HepG2 (cell line): ENCODE data around the gene ADCK2. TPM values are rescaled to one million over a fixed set of nuclear protein-coding genes. Genes with fewer than 3 reads are reported as not detected.
A peak's percentile ranks its signal among the peaks of the same experiment; 100 is the strongest.

Experiments used
- ATAC-seq: fragments of 200-7000 bp; cut with Tn5 transposase; 3 replicates; pipeline ENCODE4 v1.9.1; 2020; ENCODE audit warnings: mild to moderate bottlenecking, moderate library complexity
- BruUV-seq: library from RNA; stranded (reverse); fragments of 400-500 nt; replicated peaks from 2 replicates; lab custom pipeline; 2021; lab: Mats Ljungman, UMichigan
- CTCF ChIA-PET: fragments of 300-600 bp; formaldehyde crosslinking; extraction: SDS; loops from one replicate; lab custom pipeline; 2021; ENCODE audit warnings: low total read pairs, inconsistent platforms, low intra/inter-chr PET ratio; lab: Yijun Ruan, JAX
- POLR2A ChIA-PET: fragments of 350-600 bp; sonication (Branson Sonifier 250); formaldehyde crosslinking; loops from one replicate; lab custom pipeline; 2020; ENCODE audit warnings: antibody characterized with exemption, inconsistent platforms; lab: Yijun Ruan, JAX
- DNase-seq: peaks from one replicate; pipeline ENCODE4 v3.0.0-alpha.2; 2015; ENCODE audit warnings: low spot score
- FAIRE-seq: peaks from 3 replicates; lab custom pipeline; 2011; peaks lifted over from hg19 to GRCh38; lab: Jason Lieb, UNC
- H2AFZ ChIP-seq: one replicate; pipeline ENCODE4 v1.6.1; 2011; ENCODE audit warnings: low read length, inconsistent platforms
- H3K27ac ChIP-seq: fragments of 300-600 bp; 3 replicates; pipeline ENCODE4 v1.8.0; 2011; ENCODE audit warnings: mixed run types, mild to moderate bottlenecking, mixed read lengths, low read length, inconsistent platforms; ENCODE audit not compliant: insufficient read depth; ENCODE audit errors: extremely low read length
- H3K27me3 ChIP-seq, 2 experiments: fragments of 200-600 bp in 1 of 2; 2 replicates in 1 of 2; 3 replicates in 1 of 2; pipeline versions ENCODE4 v1.6.0 to v1.8.0; 2011; ENCODE audit warnings: low read length in 2 of 2, mild to moderate bottlenecking in 2 of 2, moderate library complexity in 2 of 2, inconsistent platforms in 1 of 2; ENCODE audit not compliant: insufficient read depth in 2 of 2, control insufficient read depth in 1 of 2
- H3K36me3 ChIP-seq, 2 experiments: fragments of 200-600 bp in 1 of 2; replicated peaks in 1 of 2; 2 replicates in 1 of 2; 3 replicates in 1 of 2; pipeline versions ENCODE4 v1.5.1 to v1.8.0; 2011; ENCODE audit warnings: low read length in 2 of 2, inconsistent platforms in 1 of 2; ENCODE audit not compliant: insufficient read depth in 2 of 2, control insufficient read depth in 1 of 2
- H3K4me1 ChIP-seq: 2 replicates; pipeline ENCODE4 v1.5.1; 2012; ENCODE audit warnings: low read length, inconsistent platforms; ENCODE audit not compliant: insufficient read depth
- H3K4me2 ChIP-seq: 2 replicates; pipeline ENCODE4 v1.6.0; 2011; ENCODE audit warnings: low read depth, low read length, inconsistent platforms
- H3K4me3 ChIP-seq, 3 experiments: fragments of 200-600 bp in 1 of 3; sonication (generic), shearing (Covaris generic) in 1 of 3; replicated peaks in 1 of 3; 2 replicates each; pipeline ENCODE4 v1.5.1; 2011 to 2016; ENCODE audit warnings: low read length in 3 of 3, inconsistent platforms in 2 of 3, low read depth in 2 of 3, mild to moderate bottlenecking in 2 of 3, control low read depth in 1 of 3, mixed read lengths in 1 of 3; ENCODE audit not compliant: insufficient read depth in 1 of 3
- H3K79me2 ChIP-seq: one replicate; pipeline ENCODE4 v1.6.1; 2011; ENCODE audit warnings: low read length, inconsistent platforms; ENCODE audit not compliant: insufficient read depth
- H3K9ac ChIP-seq: 2 replicates; pipeline ENCODE4 v1.6.0; 2011; ENCODE audit warnings: mild to moderate bottlenecking, low read depth, low read length, inconsistent platforms; ENCODE audit not compliant: insufficient read depth
- H3K9me3 ChIP-seq: 2 replicates; pipeline ENCODE4 v1.5.1; 2012; ENCODE audit warnings: mild to moderate bottlenecking, low read length
- H4K20me1 ChIP-seq: 2 replicates; pipeline ENCODE4 v1.6.0; 2011; ENCODE audit warnings: inconsistent platforms, mild to moderate bottlenecking, low read length, moderate library complexity; ENCODE audit not compliant: insufficient read depth
- NFKB2 ChIP-seq: sonication (generic); formaldehyde crosslinking; IDR thresholded peaks from 2 replicates; pipeline ENCODE4 v1.4.0; 2020; ENCODE audit warnings: missing genetic modification reagents, borderline replicate concordance
- NR3C1 ChIP-seq: sonication (generic); formaldehyde crosslinking; IDR thresholded peaks from 2 replicates; pipeline ENCODE4 v1.4.0; 2020; ENCODE audit warnings: missing genetic modification reagents
- ZNF607 ChIP-seq: sonication (generic); formaldehyde crosslinking; IDR thresholded peaks from 2 replicates; pipeline ENCODE4 v1.5.1; 2020; ENCODE audit warnings: missing genetic modification reagents, mild to moderate bottlenecking, borderline replicate concordance
- WGBS: methylation state at CpG from one replicate; pipeline ENCODE4 v1.1.6; 2017; ENCODE audit warnings: low lambda C conversion rate; 5-methylcytosine and 5-hydroxymethylcytosine counted together
- in situ Hi-C: cut with HindIII; loops from 2 replicates; pipeline ENCODE4 v1.10.0; 2017; ENCODE audit warnings: low pct_unique_long_range_greater_than_20kb; ENCODE audit not compliant: extremely low pct_ligation_motif_present
- intact Hi-C: fragments of 100-400 bp; cut with micrococcal nuclease; formaldehyde crosslinking; loops from one replicate; pipeline ENCODE4 v1.10.0; 2022; ENCODE audit not compliant: unreplicated experiment
- polyA plus RNA-seq, 8 experiments: library from polyadenylated mRNA; depleted of rRNA in 3 of 8; stranded (reverse) in 7 of 8; unstranded in 1 of 8; fragments of >200 nt; fragmentation: Illumina TruSeq in 4 of 8; extraction: Trizol in 4 of 8; gene quantifications; 2 replicates each; pipeline versions ENCODE4 v1.2.1 to v1.2.3, GENCODE V29; 2011 to 2016; ENCODE audit warnings: low read depth in 4 of 8, missing spikeins in 1 of 8, mixed read lengths in 1 of 8; ENCODE audit not compliant: insufficient read depth in 1 of 8
- total RNA-seq, 5 experiments: library from RNA; depleted of rRNA; stranded (reverse); fragments of >200 nt; fragmentation: Illumina TruSeq; extraction: Trizol; gene quantifications; 2 replicates each; pipeline ENCODE4 v1.2.3, GENCODE V29; 2016; ENCODE audit warnings: low read depth in 1 of 5
- TF ChIP-seq, protein P1 (sequence below): sonication (generic); formaldehyde crosslinking; IDR thresholded peaks from 2 replicates; pipeline ENCODE4 v1.5.0; 2020; ENCODE audit warnings: mild to moderate bottlenecking, missing genetic modification reagents
- TF ChIP-seq, protein P2 (sequence below): sonication (generic); formaldehyde crosslinking; IDR thresholded peaks from 2 replicates; pipeline ENCODE4 v1.8.1; 2023; ENCODE audit warnings: mild to moderate bottlenecking, missing genetic modification reagents

The ADCK2 gene
- total and polyA plus RNA-seq, 2 of the 13 experiments (the other 11 are each of a cell fraction or from before 2014, with no cell fraction given), result 8.6 to 18.8 TPM

DNA sequence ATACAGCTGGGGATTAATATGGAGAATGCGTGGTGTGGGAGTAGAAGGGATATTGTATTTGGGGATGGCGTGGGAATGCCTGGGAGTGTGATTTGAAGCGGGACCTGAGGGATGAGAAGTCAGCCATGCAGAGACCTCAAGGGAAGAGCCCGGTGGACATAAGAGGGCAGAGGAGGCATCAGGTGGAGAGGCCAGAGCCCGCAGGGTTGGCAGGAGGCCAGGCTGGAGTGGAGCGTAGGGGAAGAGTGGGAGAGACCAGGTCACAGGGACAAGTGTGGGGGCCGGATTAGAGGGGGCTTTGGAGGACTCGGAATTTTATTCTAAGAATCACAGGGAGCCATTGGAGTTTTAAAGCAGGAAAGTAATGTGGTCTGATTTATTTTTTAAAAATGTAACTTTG lies 25.7 kb downstream of the ADCK2 start:
- ATAC-seq, result no peak

More for the DNA sequence above, 25.7 kb downstream of the ADCK2 start:
- Histone ChIP-seq H3K4me3 (no peak overlapping the region; a peak in 1 of 6 replicates), H3K27ac (no peak overlapping the region), H3K9ac (no peak overlapping the region), H3K4me1 (peaks cover 28% of the 10 kb centered on the region), H3K4me2 (peak overlapping the region; percentile 93), H3K27me3 (no peaks in the 10 kb centered on the region; a peak in 1 of 5 replicates), H3K9me3 (no peaks in the 10 kb centered on the region), H3K36me3 (peaks cover 1 to 10% of the 10 kb centered on the region in 2 experiments; a peak in 2 of 5 replicates), H4K20me1 (0 out of 2 replicates have a peak, but pooled peaks cover 10% of the 10 kb centered on the region), H3K79me2 (peaks cover 41% of the 10 kb centered on the region), H2AFZ (no peak overlapping the region)
- FAIRE-seq, result no peak
- no peak for DNase-seq
- no peak for TF ChIP-seq ZNF607 (CRISPR knock-in tag)
- TF ChIP-seq NFKB2 (CRISPR knock-in tag), result no peak
- TF ChIP-seq NR3C1 (CRISPR knock-in tag), result no peak
- TF ChIP-seq, protein P1, sequence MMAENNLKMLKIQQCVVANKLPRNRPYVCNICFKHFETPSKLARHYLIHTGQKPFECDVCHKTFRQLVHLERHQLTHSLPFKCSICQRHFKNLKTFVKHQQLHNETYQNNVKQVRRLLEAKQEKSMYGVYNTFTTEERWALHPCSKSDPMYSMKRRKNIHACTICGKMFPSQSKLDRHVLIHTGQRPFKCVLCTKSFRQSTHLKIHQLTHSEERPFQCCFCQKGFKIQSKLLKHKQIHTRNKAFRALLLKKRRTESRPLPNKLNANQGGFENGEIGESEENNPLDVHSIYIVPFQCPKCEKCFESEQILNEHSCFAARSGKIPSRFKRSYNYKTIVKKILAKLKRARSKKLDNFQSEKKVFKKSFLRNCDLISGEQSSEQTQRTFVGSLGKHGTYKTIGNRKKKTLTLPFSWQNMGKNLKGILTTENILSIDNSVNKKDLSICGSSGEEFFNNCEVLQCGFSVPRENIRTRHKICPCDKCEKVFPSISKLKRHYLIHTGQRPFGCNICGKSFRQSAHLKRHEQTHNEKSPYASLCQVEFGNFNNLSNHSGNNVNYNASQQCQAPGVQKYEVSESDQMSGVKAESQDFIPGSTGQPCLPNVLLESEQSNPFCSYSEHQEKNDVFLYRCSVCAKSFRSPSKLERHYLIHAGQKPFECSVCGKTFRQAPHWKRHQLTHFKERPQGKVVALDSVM (CRISPR knock-in tag), result 0 out of 2 replicates have a peak, but pooled peaks have one; percentile 15
- TF ChIP-seq, protein P2, sequence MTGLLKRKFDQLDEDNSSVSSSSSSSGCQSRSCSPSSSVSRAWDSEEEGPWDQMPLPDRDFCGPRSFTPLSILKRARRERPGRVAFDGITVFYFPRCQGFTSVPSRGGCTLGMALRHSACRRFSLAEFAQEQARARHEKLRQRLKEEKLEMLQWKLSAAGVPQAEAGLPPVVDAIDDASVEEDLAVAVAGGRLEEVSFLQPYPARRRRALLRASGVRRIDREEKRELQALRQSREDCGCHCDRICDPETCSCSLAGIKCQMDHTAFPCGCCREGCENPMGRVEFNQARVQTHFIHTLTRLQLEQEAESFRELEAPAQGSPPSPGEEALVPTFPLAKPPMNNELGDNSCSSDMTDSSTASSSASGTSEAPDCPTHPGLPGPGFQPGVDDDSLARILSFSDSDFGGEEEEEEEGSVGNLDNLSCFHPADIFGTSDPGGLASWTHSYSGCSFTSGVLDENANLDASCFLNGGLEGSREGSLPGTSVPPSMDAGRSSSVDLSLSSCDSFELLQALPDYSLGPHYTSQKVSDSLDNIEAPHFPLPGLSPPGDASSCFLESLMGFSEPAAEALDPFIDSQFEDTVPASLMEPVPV, result no peak
- intact Hi-C loops, result no loop called here
- BruUV-seq, result no TSS peak
- ChIA-PET CTCF (no interaction called here), POLR2A (no interaction called here)
- in situ Hi-C loops, result loop anchor here (25.0 kb wide), 1 partner anchor 314 kb away; the partner anchor contains the start of gene MRPS33
- WGBS, result 89% methylated on average over 8 of the region's 8 CpGs
